ENCODE measurements around the gene ITGB8.

The ITGB8 gene

GRCh38 chr7:20464891-20465290 is 134.2 kb downstream of the ITGB8 start:
- no peak for DNase-seq (ENCODE audit: low read depth)
